ENCODE results near the gene ROR1.
"Not testable (repeated sequence)": the region's sequence is repeated elsewhere in the genome, so short reads cannot be mapped to it uniquely, and the experiment has no call there.

Gene ROR1

GRCh38 chr1:63816217-63816815 lies 42.5 kb downstream of the ROR1 start:
- H3K4me1 ChIP-seq (ENCODE audit: insufficient read depth, low read length) = peaks cover 19% of the 10 kb centered on the region
- H3K36me3 ChIP-seq (ENCODE audit: insufficient read depth, low read length); H3K9ac ChIP-seq (ENCODE audit: low read depth, low read length): not testable (repeated sequence)
- H3K9me3 ChIP-seq (ENCODE audit: control insufficient read depth, insufficient read depth, low read length) = peaks cover 10% of the 10 kb centered on the region

DNA sequence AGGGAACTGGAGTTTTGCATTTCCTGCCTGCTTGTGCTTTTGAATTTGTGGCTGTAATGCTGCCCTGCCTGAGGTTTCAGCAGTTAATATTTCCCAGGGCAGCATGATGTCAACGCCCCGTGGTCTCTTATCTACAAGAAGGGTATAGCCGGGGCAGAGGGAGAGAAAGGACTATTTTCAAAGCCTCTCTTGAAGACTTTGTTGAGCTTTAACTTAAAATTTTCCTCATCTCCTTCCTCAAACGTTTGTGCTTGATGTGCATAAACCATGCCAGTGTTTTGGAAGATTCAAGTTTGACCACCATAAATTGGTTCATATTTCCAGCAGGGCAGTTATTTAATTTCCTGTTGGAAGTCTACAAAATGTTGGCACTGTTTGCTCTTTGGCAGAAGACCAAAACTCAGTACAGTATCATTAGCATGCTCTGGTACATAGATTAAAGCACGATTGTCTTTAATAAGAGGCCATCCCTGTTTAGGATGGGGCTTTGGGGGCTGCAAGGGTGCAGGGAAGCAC lies 43.4 kb downstream of the ROR1 start:
- Histone ChIP-seq H3K36me3 (ENCODE audit: insufficient read depth, low read length) (no peaks in the 10 kb centered on the region; the same call in 1 of the 2 replicates), H3K4me1 (ENCODE audit: insufficient read depth, low read length) (peaks cover 23% of the 10 kb centered on the region), H3K9ac (ENCODE audit: low read depth, low read length) (no peak overlapping the region), H3K9me3 (ENCODE audit: control insufficient read depth, insufficient read depth, low read length) (peaks cover 10% of the 10 kb centered on the region)

GRCh38 chr1:63817700-63818099 lies 43.9 kb downstream of the ROR1 start:
- Histone ChIP-seq H3K4me1 (ENCODE audit: insufficient read depth, low read length) (peaks cover 23% of the 10 kb centered on the region), H3K9me3 (ENCODE audit: control insufficient read depth, insufficient read depth, low read length) (peaks cover 10% of the 10 kb centered on the region), H3K9ac (ENCODE audit: low read depth, low read length) (no peak overlapping the region), H3K36me3 (ENCODE audit: insufficient read depth, low read length) (no peaks in the 10 kb centered on the region; the same call in 1 of the 2 replicates)

DNA sequence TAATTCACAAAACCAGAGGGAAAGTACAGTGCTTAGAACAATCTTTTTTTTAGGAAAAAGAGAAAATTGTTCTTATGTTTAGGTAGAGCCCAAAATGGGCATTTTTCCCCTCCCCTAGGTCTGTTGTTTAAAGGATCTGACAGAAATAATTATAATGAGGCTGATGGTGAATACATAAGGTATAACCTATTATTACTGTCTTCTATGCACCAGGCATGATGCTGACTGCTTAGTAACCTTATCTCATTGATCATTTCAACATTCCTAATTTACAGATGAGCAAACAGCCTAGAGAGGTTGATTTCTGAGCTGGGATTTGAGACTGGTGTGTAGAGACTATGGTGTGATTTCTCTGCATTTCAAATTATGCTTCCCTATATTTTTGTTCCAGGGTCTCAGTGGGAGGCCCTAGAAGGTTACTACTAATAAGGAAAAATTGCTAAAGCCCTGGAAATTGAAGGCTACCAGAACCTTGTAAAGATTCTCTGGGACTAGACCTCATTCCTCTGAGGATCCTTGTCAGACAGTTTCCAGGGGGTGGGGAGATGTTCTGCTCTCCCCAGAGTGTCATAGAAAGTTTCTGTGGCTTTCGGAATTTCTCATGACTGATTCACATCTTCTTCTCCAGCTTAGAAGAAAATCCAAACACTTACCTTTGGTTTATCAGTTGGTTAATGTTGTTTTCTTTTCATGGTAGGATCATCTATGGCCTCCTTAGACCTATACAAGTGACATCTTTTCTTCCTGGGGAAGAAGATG lies 44.9 kb downstream of the ROR1 start:
- no peaks in the 10 kb centered on the region; the same call in 1 of the 2 replicates for H3K36me3 ChIP-seq (ENCODE audit: insufficient read depth, low read length)
- H3K4me1 ChIP-seq (ENCODE audit: insufficient read depth, low read length) = peaks cover 23% of the 10 kb centered on the region
- H3K9me3 ChIP-seq (ENCODE audit: control insufficient read depth, insufficient read depth, low read length) = peaks cover 10% of the 10 kb centered on the region
- H3K9ac ChIP-seq (ENCODE audit: low read depth, low read length) = no peak overlapping the region

- H3K9ac ChIP-seq (ENCODE audit: low read depth, low read length) = no peak overlapping the region
These were observed 46.0 kb downstream of the ROR1 start for GRCh38 chr1:63819795-63820194.

GRCh38 chr1:63821091-63822005 lies 47.5 kb downstream of the ROR1 start:
- H3K4me1 ChIP-seq (ENCODE audit: insufficient read depth, low read length) = peaks cover 23% of the 10 kb centered on the region

More at GRCh38 chr1:63819795-63820194, 46.0 kb downstream of the ROR1 start:
- peaks cover 10% of the 10 kb centered on the region for H3K9me3 ChIP-seq (ENCODE audit: control insufficient read depth, insufficient read depth, low read length)
- no peaks in the 10 kb centered on the region; the same call in 1 of the 2 replicates for H3K36me3 ChIP-seq (ENCODE audit: insufficient read depth, low read length)
- peaks cover 23% of the 10 kb centered on the region for H3K4me1 ChIP-seq (ENCODE audit: insufficient read depth, low read length)

GRCh38 chr1:63822540-63822939 lies 48.7 kb downstream of the ROR1 start:
- peaks cover 20% of the 10 kb centered on the region for H3K4me1 ChIP-seq (ENCODE audit: insufficient read depth, low read length)
- H3K9me3 ChIP-seq (ENCODE audit: control insufficient read depth, insufficient read depth, low read length) = no peaks in the 10 kb centered on the region; the same call in 1 of the 2 replicates
- no peaks in the 10 kb centered on the region for H3K36me3 ChIP-seq (ENCODE audit: insufficient read depth, low read length)
- H3K9ac ChIP-seq (ENCODE audit: low read depth, low read length) = no peak overlapping the region

More at GRCh38 chr1:63821091-63822005, 47.5 kb downstream of the ROR1 start:
- Histone ChIP-seq H3K36me3 (ENCODE audit: insufficient read depth, low read length) (no peaks in the 10 kb centered on the region), H3K9ac (ENCODE audit: low read depth, low read length) (no peak overlapping the region), H3K9me3 (ENCODE audit: control insufficient read depth, insufficient read depth, low read length) (no peaks in the 10 kb centered on the region; the same call in 1 of the 2 replicates)

GRCh38 chr1:63824451-63824850 lies 50.6 kb downstream of the ROR1 start:
- peaks cover 10% of the 10 kb centered on the region for H3K4me1 ChIP-seq (ENCODE audit: insufficient read depth, low read length)
- H3K9me3 ChIP-seq (ENCODE audit: control insufficient read depth, insufficient read depth, low read length) = no peaks in the 10 kb centered on the region; the same call in 1 of the 2 replicates
- no peak overlapping the region for H3K9ac ChIP-seq (ENCODE audit: low read depth, low read length)
- no peaks in the 10 kb centered on the region for H3K36me3 ChIP-seq (ENCODE audit: insufficient read depth, low read length)

DNA sequence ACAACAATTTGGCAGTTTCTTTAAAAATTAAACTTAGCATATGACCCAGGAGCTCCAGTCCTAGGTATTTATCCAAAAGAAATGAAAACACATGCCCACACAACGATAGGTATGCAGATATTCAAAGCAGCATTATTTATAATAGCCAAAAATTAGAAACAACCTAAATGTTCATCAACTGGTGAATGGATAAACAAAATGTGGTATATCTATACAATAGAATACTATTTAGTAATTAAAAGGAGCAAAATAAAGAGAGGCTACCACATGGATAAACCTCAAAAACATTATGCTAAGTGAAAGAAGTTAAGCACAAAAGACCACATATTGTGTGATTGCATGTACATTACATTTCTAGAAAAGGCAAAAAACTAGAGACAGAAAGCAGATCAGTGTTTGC lies 51.3 kb downstream of the ROR1 start:
- H3K36me3 ChIP-seq (ENCODE audit: insufficient read depth, low read length) = no peaks in the 10 kb centered on the region
- H3K9ac ChIP-seq (ENCODE audit: low read depth, low read length) = no peak overlapping the region
- no peaks in the 10 kb centered on the region; the same call in 1 of the 2 replicates for H3K9me3 ChIP-seq (ENCODE audit: control insufficient read depth, insufficient read depth, low read length)
- H3K4me1 ChIP-seq (ENCODE audit: insufficient read depth, low read length) = peaks cover 10% of the 10 kb centered on the region

GRCh38 chr1:63826246-63826861 lies 52.5 kb downstream of the ROR1 start:
- H3K36me3 ChIP-seq (ENCODE audit: insufficient read depth, low read length); H3K9ac ChIP-seq (ENCODE audit: low read depth, low read length); H3K9me3 ChIP-seq (ENCODE audit: control insufficient read depth, insufficient read depth, low read length); H3K4me1 ChIP-seq (ENCODE audit: insufficient read depth, low read length): not testable (repeated sequence)

DNA sequence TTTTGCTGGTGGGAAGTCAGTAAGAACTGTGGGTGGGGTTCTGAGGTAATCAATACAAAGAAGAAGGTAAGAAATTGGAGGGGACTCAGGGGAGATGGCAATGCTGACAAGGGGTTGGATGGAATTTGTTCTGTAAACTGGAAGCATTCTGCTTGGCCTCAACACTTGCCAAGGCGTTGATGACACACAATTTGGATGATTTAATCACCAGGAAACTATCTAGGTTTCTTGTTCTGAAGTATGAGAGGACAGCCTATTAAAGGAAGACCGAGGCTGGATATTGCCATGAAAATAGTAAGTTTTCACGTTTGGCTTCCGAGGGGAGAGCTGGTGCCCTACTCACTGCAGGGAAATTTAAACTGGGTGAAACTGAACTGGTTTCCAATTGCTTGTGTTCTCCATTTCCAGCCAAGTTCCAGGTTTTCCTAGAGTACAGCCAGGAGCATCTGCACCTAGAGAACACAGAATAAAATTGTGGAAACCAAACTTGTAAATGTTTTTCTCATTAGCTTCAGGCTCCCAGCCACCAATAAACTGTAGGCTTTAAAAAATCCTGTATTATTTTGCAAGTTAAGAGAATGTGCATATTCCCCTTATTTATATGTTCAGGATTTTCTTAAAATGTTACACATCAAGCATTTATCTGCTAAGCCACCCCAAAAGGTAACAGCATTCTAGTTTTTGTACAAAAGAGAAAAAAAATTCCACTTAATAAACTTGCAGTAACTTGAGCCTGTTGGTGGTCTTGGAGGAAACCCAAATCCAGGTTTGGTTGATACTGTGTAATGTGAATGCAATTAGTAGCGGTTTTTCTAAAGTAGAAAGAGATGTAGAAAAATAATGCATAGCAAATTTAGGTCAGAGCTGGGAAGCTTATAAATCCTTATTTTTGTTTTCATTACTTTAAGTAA lies 53.8 kb downstream of the ROR1 start:
- peaks cover 5% of the 10 kb centered on the region for H3K4me1 ChIP-seq (ENCODE audit: insufficient read depth, low read length)
- no peaks in the 10 kb centered on the region for H3K9me3 ChIP-seq (ENCODE audit: control insufficient read depth, insufficient read depth, low read length)
- H3K9ac ChIP-seq (ENCODE audit: low read depth, low read length) = no peak overlapping the region
- no peaks in the 10 kb centered on the region for H3K36me3 ChIP-seq (ENCODE audit: insufficient read depth, low read length)

- Histone ChIP-seq H3K9ac (ENCODE audit: low read depth, low read length) (no peak overlapping the region), H3K9me3 (ENCODE audit: control insufficient read depth, insufficient read depth, low read length) (no peaks in the 10 kb centered on the region), H3K4me1 (ENCODE audit: insufficient read depth, low read length) (peaks cover 13% of the 10 kb centered on the region), H3K36me3 (ENCODE audit: insufficient read depth, low read length) (no peaks in the 10 kb centered on the region)
These were observed 54.7 kb downstream of the ROR1 start for GRCh38 chr1:63828322-63829044.

Measured in ES-I3 (cell line).